IPS-20b (cell line): Measurements from ENCODE around the gene HOXB13.

Experiments used
- H3K27ac ChIP-seq: one replicate; pipeline ENCODE4 v1.5.1; 2013; ENCODE audit warnings: low read length
- H3K27me3 ChIP-seq: 2 replicates; pipeline ENCODE4 v1.6.1; 2013; ENCODE audit warnings: mild to moderate bottlenecking, low read length, inconsistent platforms; ENCODE audit not compliant: insufficient read depth
- H3K36me3 ChIP-seq: 2 replicates; pipeline ENCODE4 v1.6.1; 2013; ENCODE audit warnings: low read depth, mild to moderate bottlenecking, inconsistent platforms, low read length, moderate library complexity; ENCODE audit not compliant: insufficient read depth
- H3K4me1 ChIP-seq: 2 replicates; pipeline ENCODE4 v1.6.1; 2013; ENCODE audit warnings: mild to moderate bottlenecking, control low read depth, inconsistent platforms, low read length, moderate library complexity; ENCODE audit not compliant: insufficient read depth
- H3K4me3 ChIP-seq: 2 replicates; pipeline ENCODE4 v1.5.1; 2013; ENCODE audit warnings: mild to moderate bottlenecking, low read length, inconsistent platforms
- H3K9ac ChIP-seq: 2 replicates; pipeline ENCODE4 v1.6.1; 2013; ENCODE audit warnings: low read depth, mild to moderate bottlenecking, inconsistent platforms, low read length, moderate library complexity
- H3K9me3 ChIP-seq: 2 replicates; pipeline ENCODE4 v1.6.1; 2013; ENCODE audit warnings: mild to moderate bottlenecking, low read depth, low read length, inconsistent platforms; ENCODE audit not compliant: insufficient read depth

The HOXB13 gene

GRCh38 chr17:48728232-48729231 lies at the start of gene HOXB13:
Gene HOXB13 (minus strand): TSS chr17:48728750. CDS start chr17:48728593, 157 bp downstream.
- Histone ChIP-seq H3K4me1 (peaks cover 4% of the 10 kb centered on the region; the same call in 1 of the 2 replicates), H3K27ac (no peak within 1 kb of the TSS), H3K4me3 (peak within 1 kb of the TSS; percentile 19), H3K36me3 (no peaks in the 10 kb centered on the region), H3K27me3 (peaks cover 100% of the 10 kb centered on the region), H3K9me3 (peaks cover 12% of the 10 kb centered on the region; the same call in 1 of the 2 replicates), H3K9ac (no peak within 1 kb of the TSS)

DNA sequence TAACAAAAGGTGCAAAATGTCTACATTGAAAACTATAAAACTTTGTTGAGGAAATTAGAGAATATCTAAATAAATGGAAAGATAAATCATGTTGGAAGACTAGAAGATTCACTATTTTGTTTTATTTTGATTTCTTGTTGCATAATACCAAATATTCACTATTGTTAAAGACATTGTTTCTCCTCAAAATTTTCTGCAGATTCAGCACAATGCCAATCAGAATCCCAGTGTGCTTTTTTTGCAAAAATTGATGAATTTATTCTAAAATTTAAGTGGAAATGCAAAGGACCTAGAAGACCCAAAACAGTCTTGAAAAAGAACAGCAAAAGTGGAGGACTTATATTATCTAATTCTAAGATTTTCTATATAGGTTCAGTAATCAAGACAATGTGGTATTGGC lies 48.1 kb upstream of the HOXB13 start:
- Histone ChIP-seq H3K9ac (no peak overlapping the region), H3K4me3 (no peak overlapping the region), H3K4me1 (no peaks in the 10 kb centered on the region), H3K27ac (no peak overlapping the region), H3K36me3 (no peaks in the 10 kb centered on the region), H3K9me3 (no peaks in the 10 kb centered on the region), H3K27me3 (no peaks in the 10 kb centered on the region)

DNA sequence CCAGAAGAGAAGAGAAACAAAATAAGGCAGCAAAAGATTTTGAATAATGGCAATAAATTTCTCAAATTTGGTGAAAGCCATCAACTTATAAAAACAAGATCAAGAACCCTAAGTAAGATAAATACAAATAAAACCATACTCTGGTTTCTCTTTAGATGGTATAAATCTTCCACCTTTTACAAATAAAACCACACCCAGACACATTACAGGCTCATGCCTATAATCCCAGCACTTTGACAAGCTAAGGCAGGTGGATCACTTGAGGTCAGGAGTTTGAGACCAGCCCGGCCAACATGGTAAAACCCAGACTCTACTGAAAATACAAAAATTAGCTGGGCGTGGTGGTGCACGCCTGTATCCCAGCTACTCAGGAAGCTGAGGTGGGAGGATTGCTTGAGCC lies 44.7 kb upstream of the HOXB13 start:
- Histone ChIP-seq H3K4me1 (no peaks in the 10 kb centered on the region), H3K27ac (no peak overlapping the region)

DNA sequence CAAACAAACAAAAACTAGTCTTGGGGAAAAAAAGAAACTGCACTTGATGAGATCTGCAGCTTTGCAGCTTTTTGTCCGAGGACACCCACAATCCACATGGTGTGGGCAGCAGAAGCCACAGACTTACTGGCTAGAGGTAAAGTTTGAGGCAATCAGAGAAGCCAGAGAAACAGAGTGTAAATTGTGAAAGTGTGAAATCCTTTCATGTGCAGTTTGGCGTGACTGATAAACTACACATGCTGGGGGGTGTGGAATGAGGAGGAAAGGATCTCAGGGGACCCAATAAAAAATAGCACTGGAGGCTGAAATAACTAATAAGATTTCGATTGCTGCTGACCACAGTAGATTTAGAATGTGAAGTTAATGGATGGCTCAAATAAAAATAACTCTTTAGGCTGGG lies 42.4 kb upstream of the HOXB13 start:
- H3K36me3 ChIP-seq = no peaks in the 10 kb centered on the region
- no peaks in the 10 kb centered on the region for H3K4me1 ChIP-seq
- H3K9me3 ChIP-seq = no peaks in the 10 kb centered on the region
- H3K27me3 ChIP-seq = peaks cover 18% of the 10 kb centered on the region; the same call in 1 of the 2 replicates
- H3K9ac ChIP-seq = no peak overlapping the region
- H3K27ac ChIP-seq = no peak overlapping the region
- no peak overlapping the region for H3K4me3 ChIP-seq

More for the DNA sequence above, 44.7 kb upstream of the HOXB13 start:
- no peaks in the 10 kb centered on the region for H3K36me3 ChIP-seq
- H3K27me3 ChIP-seq = 0 out of 2 replicates have a peak, but pooled peaks cover 9% of the 10 kb centered on the region
- no peak overlapping the region for H3K4me3 ChIP-seq
- no peaks in the 10 kb centered on the region for H3K9me3 ChIP-seq
- H3K9ac ChIP-seq = no peak overlapping the region

DNA sequence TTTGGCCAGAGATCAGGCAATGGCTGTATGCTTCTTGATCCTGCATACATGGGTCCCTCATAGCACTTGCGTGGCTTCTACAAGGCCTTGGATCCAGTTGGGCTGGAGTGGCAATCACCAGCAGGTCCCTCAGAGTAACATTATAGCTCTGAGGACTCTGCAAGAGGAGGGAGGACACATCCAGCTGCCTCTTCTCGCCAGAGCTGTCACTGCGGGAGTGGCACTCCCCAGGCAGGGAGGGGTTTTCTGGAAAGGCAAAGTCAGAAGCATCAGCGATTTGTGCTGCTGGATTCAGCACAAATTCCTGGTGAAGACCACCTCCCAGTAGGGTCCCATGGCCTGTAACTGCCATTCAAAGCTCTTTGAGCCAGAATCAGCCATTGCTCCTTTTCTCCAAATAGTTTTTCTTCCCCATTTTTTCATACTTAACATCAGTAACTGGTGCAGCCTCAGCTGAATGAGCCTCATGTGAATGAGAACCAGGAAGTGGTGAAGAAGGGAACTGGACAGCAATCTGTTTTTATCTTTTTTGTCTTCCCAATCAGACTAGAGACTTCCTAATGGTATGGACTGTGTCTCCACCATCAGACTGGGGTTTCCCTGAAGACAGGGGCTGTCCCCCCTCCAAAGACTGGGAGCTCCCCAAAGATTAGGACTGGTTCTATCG lies 40.6 kb upstream of the HOXB13 start:
- Histone ChIP-seq H3K36me3 (no peaks in the 10 kb centered on the region), H3K9me3 (no peaks in the 10 kb centered on the region), H3K4me1 (no peaks in the 10 kb centered on the region), H3K4me3 (no peak overlapping the region), H3K27ac (no peak overlapping the region), H3K9ac (no peak overlapping the region), H3K27me3 (peaks cover 35% of the 10 kb centered on the region)

DNA sequence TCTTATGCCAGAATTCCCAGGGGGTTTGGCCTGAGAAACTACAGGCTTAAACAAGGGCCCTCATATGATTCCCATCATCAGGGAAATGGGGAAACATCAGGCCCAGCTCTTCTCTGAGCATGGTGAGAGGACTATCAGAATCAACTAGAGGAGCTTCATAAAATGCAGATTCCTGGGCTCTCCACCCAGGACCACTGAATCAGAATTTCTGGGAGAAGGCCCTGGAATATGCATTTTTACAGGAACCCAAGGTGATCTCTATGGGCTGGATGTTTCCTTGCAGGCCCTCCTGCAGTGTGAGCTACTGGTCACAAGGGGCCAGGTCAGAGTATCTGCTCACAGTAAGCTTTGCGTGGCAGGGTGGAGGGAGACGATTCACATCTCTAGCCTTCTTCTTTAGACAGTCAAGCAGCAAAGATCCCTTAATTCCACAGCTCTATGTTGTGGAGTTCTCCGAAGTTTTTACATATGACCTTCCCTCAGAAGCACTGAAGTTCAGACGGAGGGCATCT lies 38.8 kb upstream of the HOXB13 start:
- Histone ChIP-seq H3K4me1 (no peaks in the 10 kb centered on the region), H3K9ac (no peak overlapping the region), H3K27me3 (peaks cover 52% of the 10 kb centered on the region), H3K9me3 (no peaks in the 10 kb centered on the region), H3K27ac (no peak overlapping the region), H3K36me3 (no peaks in the 10 kb centered on the region), H3K4me3 (no peak overlapping the region)

DNA sequence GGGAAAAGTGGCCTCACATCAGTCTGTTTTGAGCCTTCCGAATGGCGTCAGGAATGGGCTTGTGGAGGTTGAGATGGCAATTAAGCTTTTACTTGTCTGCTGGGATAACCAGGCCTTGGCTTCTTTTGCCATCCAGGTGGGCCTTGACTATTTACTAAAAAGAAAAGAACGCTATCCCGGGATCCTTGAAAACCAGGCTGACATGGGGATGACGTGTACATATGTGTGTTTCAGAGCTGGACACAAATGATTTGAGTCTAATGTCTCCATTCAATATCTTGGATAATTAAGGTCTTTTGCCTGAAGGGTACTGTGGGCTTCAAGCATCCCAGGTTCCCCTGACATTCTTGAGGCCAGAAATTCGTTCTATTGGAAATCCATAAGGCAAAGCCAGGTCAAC lies 32.6 kb upstream of the HOXB13 start:
- H3K27ac ChIP-seq = no peak overlapping the region

DNA sequence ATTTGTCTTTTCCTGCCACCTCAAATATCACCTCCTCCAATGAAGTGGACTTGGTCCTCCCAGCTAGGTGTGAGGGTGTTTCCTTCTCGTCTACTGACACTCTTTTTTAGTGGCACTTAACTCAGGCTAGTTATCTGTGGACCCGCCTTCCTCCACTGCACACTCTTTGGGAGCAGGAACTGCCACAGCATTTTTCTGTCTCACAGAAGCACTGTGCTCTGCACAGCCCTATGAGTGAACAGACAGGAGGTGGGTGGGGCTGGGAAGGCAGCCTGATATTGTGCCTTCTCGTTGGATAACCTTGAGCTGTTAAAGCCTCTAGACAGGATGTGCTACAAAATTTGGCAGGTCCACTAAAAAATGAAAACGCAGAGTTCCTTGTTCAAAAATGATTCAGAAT lies 31.9 kb upstream of the HOXB13 start:
- no peak overlapping the region for H3K27ac ChIP-seq
- H3K9me3 ChIP-seq = no peaks in the 10 kb centered on the region
- H3K4me3 ChIP-seq = no peak overlapping the region
- no peaks in the 10 kb centered on the region for H3K4me1 ChIP-seq
- H3K36me3 ChIP-seq = no peaks in the 10 kb centered on the region
- H3K27me3 ChIP-seq = peaks cover 97% of the 10 kb centered on the region
- H3K9ac ChIP-seq = no peak overlapping the region

More for the DNA sequence above, 32.6 kb upstream of the HOXB13 start:
- Histone ChIP-seq H3K27me3 (peaks cover 97% of the 10 kb centered on the region), H3K36me3 (no peaks in the 10 kb centered on the region), H3K9me3 (no peaks in the 10 kb centered on the region), H3K9ac (no peak overlapping the region), H3K4me3 (no peak overlapping the region), H3K4me1 (no peaks in the 10 kb centered on the region)

DNA sequence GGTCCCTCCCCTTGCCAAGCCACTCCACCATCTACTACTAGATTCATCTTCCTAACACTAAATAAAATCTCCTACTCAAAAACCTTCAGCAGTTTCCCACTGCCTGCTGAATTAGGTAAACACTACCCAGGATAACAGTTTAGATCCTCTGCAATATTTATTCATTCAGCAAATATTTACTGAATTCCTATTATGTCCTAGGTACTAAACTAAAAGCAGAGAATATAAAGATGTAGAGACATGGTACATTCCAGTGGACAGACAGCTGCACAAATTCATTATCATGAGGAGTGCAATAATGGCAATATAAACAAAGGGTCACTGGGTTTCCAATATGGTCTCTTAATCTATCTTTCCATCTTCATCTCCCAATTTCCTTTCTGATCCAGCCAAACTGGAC lies 30.7 kb upstream of the HOXB13 start:
- Histone ChIP-seq H3K4me1 (no peaks in the 10 kb centered on the region), H3K9ac (no peak overlapping the region), H3K36me3 (no peaks in the 10 kb centered on the region), H3K9me3 (no peaks in the 10 kb centered on the region; the same call in 1 of the 2 replicates), H3K27me3 (peaks cover 98% of the 10 kb centered on the region), H3K27ac (no peak overlapping the region), H3K4me3 (no peak overlapping the region)

- H3K4me3 ChIP-seq = no peak overlapping the region
- no peaks in the 10 kb centered on the region for H3K36me3 ChIP-seq
- no peaks in the 10 kb centered on the region for H3K4me1 ChIP-seq
- H3K27me3 ChIP-seq = peaks cover 99% of the 10 kb centered on the region
- no peak overlapping the region for H3K9ac ChIP-seq
- H3K27ac ChIP-seq = no peak overlapping the region
- peaks cover 3% of the 10 kb centered on the region; the same call in 1 of the 2 replicates for H3K9me3 ChIP-seq
Measured at GRCh38 chr17:48757524-48757961, 29.0 kb upstream of the HOXB13 start.

GRCh38 chr17:48756830-48757251 lies 28.3 kb upstream of the HOXB13 start:
- H3K36me3 ChIP-seq = no peaks in the 10 kb centered on the region
- H3K27me3 ChIP-seq = peaks cover 99% of the 10 kb centered on the region
- H3K27ac ChIP-seq = no peak overlapping the region
- H3K9ac ChIP-seq = no peak overlapping the region
- no peak overlapping the region for H3K4me3 ChIP-seq
- H3K4me1 ChIP-seq = no peaks in the 10 kb centered on the region
- peaks cover 3% of the 10 kb centered on the region; the same call in 1 of the 2 replicates for H3K9me3 ChIP-seq
